ENCODE measurements around the gene CASR.

CASR gene

DNA sequence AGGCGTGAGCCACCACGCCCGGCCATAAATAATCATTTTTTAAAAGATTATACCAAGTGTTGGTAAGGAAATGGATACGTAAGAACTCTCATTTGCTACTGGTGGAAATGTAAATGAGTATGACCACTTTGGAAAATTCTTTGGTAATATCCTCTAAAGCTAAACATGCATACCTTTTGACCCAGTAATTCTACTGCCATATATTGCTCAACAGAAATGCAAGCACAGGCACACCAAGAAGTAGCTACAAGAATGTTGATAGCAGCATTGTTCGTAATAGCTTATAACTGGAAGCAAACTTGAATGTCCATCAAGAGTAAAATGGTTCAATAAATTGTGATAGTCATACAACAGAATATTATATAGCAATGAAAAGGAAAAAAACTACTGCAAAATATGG lies 4.8 kb upstream of the CASR start:
- no peak overlapping the region for H3K27ac ChIP-seq
- TF ChIP-seq, protein P1, sequence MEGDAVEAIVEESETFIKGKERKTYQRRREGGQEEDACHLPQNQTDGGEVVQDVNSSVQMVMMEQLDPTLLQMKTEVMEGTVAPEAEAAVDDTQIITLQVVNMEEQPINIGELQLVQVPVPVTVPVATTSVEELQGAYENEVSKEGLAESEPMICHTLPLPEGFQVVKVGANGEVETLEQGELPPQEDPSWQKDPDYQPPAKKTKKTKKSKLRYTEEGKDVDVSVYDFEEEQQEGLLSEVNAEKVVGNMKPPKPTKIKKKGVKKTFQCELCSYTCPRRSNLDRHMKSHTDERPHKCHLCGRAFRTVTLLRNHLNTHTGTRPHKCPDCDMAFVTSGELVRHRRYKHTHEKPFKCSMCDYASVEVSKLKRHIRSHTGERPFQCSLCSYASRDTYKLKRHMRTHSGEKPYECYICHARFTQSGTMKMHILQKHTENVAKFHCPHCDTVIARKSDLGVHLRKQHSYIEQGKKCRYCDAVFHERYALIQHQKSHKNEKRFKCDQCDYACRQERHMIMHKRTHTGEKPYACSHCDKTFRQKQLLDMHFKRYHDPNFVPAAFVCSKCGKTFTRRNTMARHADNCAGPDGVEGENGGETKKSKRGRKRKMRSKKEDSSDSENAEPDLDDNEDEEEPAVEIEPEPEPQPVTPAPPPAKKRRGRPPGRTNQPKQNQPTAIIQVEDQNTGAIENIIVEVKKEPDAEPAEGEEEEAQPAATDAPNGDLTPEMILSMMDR (conservative IDR thresholded peaks at IDR 0.05): no peak

DNA sequence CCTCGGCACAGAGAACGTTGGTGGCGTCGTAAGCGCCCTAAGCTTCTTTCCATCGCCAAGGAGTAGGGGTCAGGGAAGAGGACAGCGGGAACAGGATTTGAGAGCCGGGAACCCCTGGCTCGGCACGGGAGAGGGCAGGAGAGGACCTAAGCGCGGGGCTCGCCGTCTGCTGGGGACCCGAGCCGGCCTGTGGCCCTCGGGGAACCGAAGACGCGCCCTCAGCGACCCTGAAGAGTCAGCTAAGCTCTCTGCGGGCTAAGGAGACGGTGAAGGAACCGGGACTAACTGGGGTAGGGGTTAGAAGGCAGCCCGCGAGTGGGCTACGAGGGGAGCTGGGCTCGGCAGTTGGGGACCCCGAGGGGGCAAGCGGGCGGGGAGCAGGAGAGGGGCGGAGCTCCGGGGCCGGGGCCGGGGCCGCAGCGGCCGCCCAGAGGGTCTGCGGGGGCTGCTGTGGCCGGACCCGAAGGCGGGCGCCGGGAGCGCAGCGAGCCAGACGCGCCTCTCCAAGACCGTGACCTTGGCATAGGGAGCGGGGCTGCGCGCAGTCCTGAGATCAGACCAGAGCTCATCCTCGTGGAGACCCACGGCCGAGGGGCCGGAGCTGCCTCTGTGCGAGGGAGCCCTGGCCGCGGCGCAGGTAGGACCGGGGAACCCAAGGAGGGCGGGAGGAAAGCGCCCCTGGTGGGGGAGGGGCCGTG lies 574 bp downstream of the CASR start:
- no peak overlapping the region for H3K27ac ChIP-seq
- TF ChIP-seq, protein P1 (conservative IDR thresholded peaks at IDR 0.05): no peak

DNA sequence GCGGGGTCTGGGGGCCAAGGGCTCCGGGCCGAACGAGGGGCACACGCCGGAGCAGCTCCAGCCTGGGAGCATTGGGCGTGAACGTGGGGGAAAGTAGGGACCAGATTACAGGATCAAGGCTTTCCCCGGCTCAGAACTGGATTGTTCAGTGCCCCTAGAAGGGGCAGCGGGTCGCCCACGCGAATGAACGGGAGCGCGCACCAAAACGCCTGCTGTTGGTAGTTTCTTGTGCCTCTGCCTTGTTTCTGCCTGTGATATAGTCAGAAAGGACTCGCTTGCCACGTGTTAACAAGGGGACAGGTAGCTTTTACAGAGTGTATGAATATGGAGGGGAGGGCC lies 1.1 kb downstream of the CASR start:
- H3K27ac ChIP-seq: no peak overlapping the region
- TF ChIP-seq, protein P1 (conservative IDR thresholded peaks at IDR 0.05): no peak

- TF ChIP-seq, protein P1 (conservative IDR thresholded peaks at IDR 0.05): no peak
- no peak overlapping the region for H3K27ac ChIP-seq
Observed at GRCh38 chr3:122186372-122186771, 2.9 kb downstream of the CASR start.

- no peak overlapping the region for H3K27ac ChIP-seq
- TF ChIP-seq, protein P1 (conservative IDR thresholded peaks at IDR 0.05): no peak
Observed at GRCh38 chr3:122188737-122189136, 5.3 kb downstream of the CASR start.

DNA sequence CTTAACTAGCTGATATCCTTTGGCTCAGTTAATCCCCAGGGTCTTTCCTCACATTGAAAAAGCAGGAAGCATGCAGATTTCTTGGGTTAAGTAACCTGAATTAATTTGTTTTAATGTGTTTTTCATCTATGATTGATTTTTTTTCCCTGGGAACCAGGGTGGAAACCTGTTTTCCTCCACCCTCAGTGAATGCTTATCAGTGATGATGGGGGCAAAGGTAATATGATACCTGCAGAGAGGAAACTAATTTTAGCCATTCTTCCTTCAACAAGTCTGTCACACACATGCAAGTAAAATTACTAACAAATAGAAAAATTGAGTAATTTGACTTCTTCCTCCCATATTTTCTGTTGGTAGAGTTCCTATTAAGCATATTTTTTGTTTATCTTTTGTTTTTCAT lies 5.9 kb downstream of the CASR start:
- TF ChIP-seq, protein P1 (conservative IDR thresholded peaks at IDR 0.05): no peak

DNA sequence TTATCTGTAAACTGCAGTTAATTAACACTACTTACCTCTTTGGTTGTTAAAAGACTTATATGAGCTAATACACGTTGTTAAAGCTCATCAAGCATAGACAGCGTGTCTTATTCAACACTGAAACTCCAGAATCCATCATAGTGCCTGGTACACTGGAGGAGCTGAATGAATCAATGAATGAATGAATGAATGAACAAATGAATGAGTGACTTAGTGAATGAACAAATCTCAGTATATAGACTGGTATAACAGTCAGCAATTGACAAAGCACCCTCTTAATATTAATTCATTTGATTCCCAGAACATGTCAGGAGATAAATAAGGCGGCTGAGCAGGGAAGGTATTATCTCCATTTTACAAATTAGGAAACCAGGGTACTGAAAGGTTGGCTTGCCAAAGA lies 7.1 kb downstream of the CASR start:
- TF ChIP-seq, protein P1 (conservative IDR thresholded peaks at IDR 0.05): no peak

More for the DNA sequence above, 5.9 kb downstream of the CASR start:
- H3K27ac ChIP-seq: no peak overlapping the region

More for the DNA sequence above, 7.1 kb downstream of the CASR start:
- no peak overlapping the region for H3K27ac ChIP-seq

Data from VCaP (cell line).